H1 (cell line): ENCODE measurements around the gene KCNT1. TPM values are rescaled to one million over a fixed set of nuclear protein-coding genes. Genes with fewer than 3 reads are reported as not detected.

ENCODE experiments used
- CTCF ChIA-PET: fragments of 300-600 bp; sonication (Branson Sonifier 250); formaldehyde crosslinking; loops from one replicate; lab custom pipeline; 2021; ENCODE audit not compliant: partially characterized antibody; lab: Charles Lee
- POLR2A ChIA-PET: fragments of 300-600 bp; sonication (Branson Sonifier 250); formaldehyde crosslinking; loops from one replicate; lab custom pipeline; 2021; ENCODE audit warnings: inconsistent platforms; ENCODE audit not compliant: partially characterized antibody; lab: Charles Lee
- DNase-seq, 2 experiments: peaks; one replicate each; pipeline versions ENCODE4 v3.0.0 to v3.0.0-alpha.2; 2010 to 2022; ENCODE audit warnings: low spot score in 2 of 2, low read depth in 1 of 2, mixed read lengths in 1 of 2
- FAIRE-seq: peaks from 2 replicates; lab custom pipeline; 2011; peaks lifted over from hg19 to GRCh38; lab: Jason Lieb, UNC
- H2AFZ ChIP-seq: 2 replicates; pipeline ENCODE4 v1.8.1; 2012; ENCODE audit warnings: low read length, inconsistent platforms
- H2AK5ac ChIP-seq: 2 replicates; pipeline ENCODE4 v1.6.1; 2013; ENCODE audit warnings: low read depth, low read length
- H2BK120ac ChIP-seq: replicated peaks from 2 replicates; pipeline ENCODE3; 2013; ENCODE audit warnings: low read depth, low read length, inconsistent platforms
- H2BK12ac ChIP-seq: 2 replicates; pipeline ENCODE4 v1.6.1; 2013; ENCODE audit warnings: low read depth, low read length
- H2BK15ac ChIP-seq: 2 replicates; pipeline ENCODE4 v1.6.1; 2013; ENCODE audit warnings: low read length
- H2BK20ac ChIP-seq: 2 replicates; pipeline ENCODE4 v1.6.1; 2013; ENCODE audit warnings: low read length
- H2BK5ac ChIP-seq: 2 replicates; pipeline ENCODE4 v1.6.1; 2013; ENCODE audit warnings: low read depth, low read length
- H3K14ac ChIP-seq: 2 replicates; pipeline ENCODE4 v1.6.1; 2013; ENCODE audit warnings: inconsistent platforms; ENCODE audit not compliant: insufficient read length
- H3K18ac ChIP-seq: 2 replicates; pipeline ENCODE4 v1.6.1; 2013; ENCODE audit warnings: low read length; ENCODE audit errors: extremely low read depth
- H3K23ac ChIP-seq: 2 replicates; pipeline ENCODE4 v1.6.1; 2013; ENCODE audit warnings: inconsistent platforms; ENCODE audit not compliant: insufficient read length
- H3K23me2 ChIP-seq: 2 replicates; pipeline ENCODE4 v1.6.1; 2013; ENCODE audit warnings: low read depth, low read length
- H3K27ac ChIP-seq: 2 replicates; pipeline ENCODE4 v1.6.1; 2011; ENCODE audit warnings: low read depth, low read length, inconsistent platforms
- H3K27me3 ChIP-seq, 4 experiments: replicated peaks in 1 of 4; 1 replicate in 1 of 4; 2 replicates in 3 of 4; pipeline versions ENCODE4 v1.6.1 to v1.8.1; 2011 to 2013; ENCODE audit warnings: low read length in 3 of 4, mild to moderate bottlenecking in 3 of 4, inconsistent platforms in 2 of 4, mixed read lengths in 2 of 4, moderate library complexity in 1 of 4; ENCODE audit not compliant: control insufficient read depth in 3 of 4, insufficient read depth in 3 of 4; ENCODE audit errors: extremely low read depth in 1 of 4
- H3K36me3 ChIP-seq, 4 experiments: 2 replicates each; pipeline versions ENCODE4 v1.6.1 to v1.8.1; 2011 to 2013; ENCODE audit warnings: mild to moderate bottlenecking in 4 of 4, low read length in 3 of 4, moderate library complexity in 2 of 4, control low read depth in 1 of 4, inconsistent platforms in 1 of 4; ENCODE audit not compliant: insufficient read depth in 4 of 4, control insufficient read depth in 2 of 4
- H3K4ac ChIP-seq: replicated peaks from 2 replicates; pipeline ENCODE3; 2013; ENCODE audit warnings: low read length, low read depth, mixed read lengths, inconsistent platforms; ENCODE audit not compliant: insufficient read length
- H3K4me1 ChIP-seq, 4 experiments: replicated peaks in 1 of 4; 1 replicate in 1 of 4; 2 replicates in 3 of 4; pipeline versions ENCODE4 v1.6.1 to v1.8.1; 2011 to 2013; ENCODE audit warnings: low read length in 3 of 4, inconsistent platforms in 2 of 4, mixed read lengths in 1 of 4; ENCODE audit not compliant: insufficient read depth in 4 of 4, control insufficient read depth in 3 of 4
- H3K4me2 ChIP-seq, 2 experiments: 2 replicates each; pipeline versions ENCODE4 v1.6.1 to v1.8.1; 2011 to 2013; ENCODE audit warnings: low read depth in 2 of 2, low read length in 2 of 2, control low read depth in 1 of 2, inconsistent platforms in 1 of 2, mild to moderate bottlenecking in 1 of 2; ENCODE audit not compliant: insufficient read depth in 1 of 2
- H3K4me3 ChIP-seq, 4 experiments: fragments of 200-600, 300-600 bp in 1 of 4; sonication (generic), shearing (Covaris generic), sonication (Bioruptor Twin) in 1 of 4; 2 replicates each; pipeline versions ENCODE4 v1.5.1 to v1.8.1; 2011 to 2016; ENCODE audit warnings: low read length in 4 of 4, low read depth in 3 of 4, control low read depth in 2 of 4, inconsistent platforms in 2 of 4, mild to moderate bottlenecking in 2 of 4, mixed read lengths in 1 of 4, moderate library complexity in 1 of 4; ENCODE audit not compliant: insufficient read depth in 2 of 4; ENCODE audit errors: extremely low read depth in 1 of 4
- H3K56ac ChIP-seq: replicated peaks from 2 replicates; pipeline ENCODE3; 2013; ENCODE audit warnings: low read depth, mild to moderate bottlenecking, mixed read lengths, low read length, inconsistent platforms; ENCODE audit not compliant: insufficient read length
- H3K79me1 ChIP-seq: 2 replicates; pipeline ENCODE4 v1.6.1; 2013; ENCODE audit warnings: low read depth, low read length, control low read depth
- H3K79me2 ChIP-seq, 2 experiments: 2 replicates each; pipeline versions ENCODE4 v1.6.1 to v1.8.1; 2012 to 2013; ENCODE audit warnings: low read length in 2 of 2, mild to moderate bottlenecking in 2 of 2, inconsistent platforms in 1 of 2; ENCODE audit not compliant: insufficient read depth in 2 of 2, control insufficient read depth in 1 of 2
- H3K9ac ChIP-seq, 4 experiments: replicated peaks in 1 of 4; 1 replicate in 1 of 4; 2 replicates in 3 of 4; pipeline versions ENCODE4 v1.6.1 to v1.8.1; 2011 to 2013; ENCODE audit warnings: low read depth in 3 of 4, low read length in 3 of 4, control low read depth in 2 of 4, mild to moderate bottlenecking in 2 of 4, moderate library complexity in 2 of 4, inconsistent platforms in 1 of 4; ENCODE audit errors: extremely low read depth in 1 of 4
- H3K9me3 ChIP-seq, 2 experiments: 2 replicates each; pipeline versions ENCODE4 v1.6.1 to v1.8.1; 2012 to 2013; ENCODE audit warnings: mild to moderate bottlenecking in 2 of 2, moderate library complexity in 2 of 2, control low read depth in 1 of 2, inconsistent platforms in 1 of 2, low read depth in 1 of 2, low read length in 1 of 2, mixed read lengths in 1 of 2; ENCODE audit not compliant: insufficient read depth in 2 of 2
- H4K20me1 ChIP-seq, 2 experiments: replicated peaks in 1 of 2; 2 replicates each; pipeline versions ENCODE3 to v1.8.1; 2011 to 2013; ENCODE audit warnings: inconsistent platforms in 2 of 2, low read length in 2 of 2, mild to moderate bottlenecking in 1 of 2; ENCODE audit not compliant: insufficient read depth in 2 of 2, control insufficient read depth in 1 of 2
- H4K5ac ChIP-seq: 2 replicates; pipeline ENCODE4 v1.6.1; 2013; ENCODE audit warnings: low read length, low read depth, mixed read lengths, inconsistent platforms; ENCODE audit not compliant: insufficient read length
- H4K8ac ChIP-seq: 2 replicates; pipeline ENCODE4 v1.8.0; 2013; ENCODE audit warnings: mild to moderate bottlenecking, moderate library complexity, low read length, inconsistent platforms; ENCODE audit not compliant: insufficient read depth; ENCODE audit errors: extremely low read depth
- H4K91ac ChIP-seq: replicated peaks from 2 replicates; pipeline ENCODE3; 2013; ENCODE audit warnings: low read length, mixed read lengths, inconsistent platforms; ENCODE audit not compliant: insufficient read length
- BRCA1 ChIP-seq: IDR thresholded peaks from 2 replicates; pipeline ENCODE4 v1.6.1; 2012; ENCODE audit warnings: low read depth, low read length, improper control_type of control experiment
- CBX5 ChIP-seq: fragments of 300-800, 300-1000 bp; sonication (generic); IDR thresholded peaks from 2 replicates; pipeline ENCODE4 v1.7.1; 2016; ENCODE audit warnings: antibody characterized with exemption, low read length, low read depth
- CHD2 ChIP-seq: IDR thresholded peaks from 2 replicates; pipeline ENCODE4 v1.6.1; 2012; ENCODE audit warnings: low read length, improper control_type of control experiment
- EZH2 ChIP-seq: fragments of 200-600 bp; sonication (generic); IDR thresholded peaks from 2 replicates; pipeline ENCODE4 v1.7.1; 2012; ENCODE audit warnings: low read depth, mild to moderate bottlenecking, moderate library complexity, low read length, inconsistent platforms; ENCODE audit not compliant: severe bottlenecking
- GABPA ChIP-seq: IDR thresholded peaks from 2 replicates; pipeline ENCODE4 v1.6.1; 2011; ENCODE audit warnings: mild to moderate bottlenecking, low read length, moderate library complexity, borderline replicate concordance; ENCODE audit not compliant: insufficient read depth
- GTF2F1 ChIP-seq: IDR thresholded peaks from 2 replicates; pipeline ENCODE4 v1.6.1; 2012; ENCODE audit warnings: low read depth, low read length, improper control_type of control experiment, borderline replicate concordance
- NRF1 ChIP-seq: IDR thresholded peaks from 2 replicates; pipeline ENCODE4 v1.6.1; 2011; ENCODE audit warnings: mild to moderate bottlenecking, low read depth, low read length, improper control_type of control experiment
- POLR2AphosphoS5 ChIP-seq: IDR thresholded peaks from 2 replicates; pipeline ENCODE4 v1.6.1; 2011; ENCODE audit warnings: low read depth, low read length
- RNF2 ChIP-seq: fragments of 200-900, 300-1000 bp; sonication (generic); IDR thresholded peaks from 2 replicates; pipeline ENCODE4 v1.7.1; 2016; ENCODE audit warnings: borderline replicate concordance, low read depth, mild to moderate bottlenecking, antibody characterized with exemption, low read length; ENCODE audit not compliant: poor library complexity, severe bottlenecking; ENCODE audit errors: missing control alignments
- SIX5 ChIP-seq: IDR thresholded peaks from 2 replicates; pipeline ENCODE4 v1.6.1; 2011; ENCODE audit warnings: mild to moderate bottlenecking, low read depth, low read length
- SP2 ChIP-seq: IDR thresholded peaks from 2 replicates; pipeline ENCODE4 v1.6.1; 2012; ENCODE audit warnings: mild to moderate bottlenecking, low read length, inconsistent platforms
- TAF7 ChIP-seq: optimal IDR thresholded peaks from 2 replicates; pipeline ENCODE3; 2011; ENCODE audit warnings: low read depth, mild to moderate bottlenecking, inconsistent platforms, low read length, moderate library complexity, borderline replicate concordance
- TCF12 ChIP-seq: IDR thresholded peaks from 2 replicates; pipeline ENCODE4 v1.6.1; 2011; ENCODE audit warnings: low read depth, mild to moderate bottlenecking, low read length
- WGBS, 2 experiments: shearing (Covaris generic) in 1 of 2; methylation state at CpG; one replicate each; pipeline versions ENCODE4 v1.1.6 to v1.1.7; 2013 to 2015; ENCODE audit warnings: low lambda C conversion rate in 2 of 2, mixed read lengths in 2 of 2, inconsistent platforms in 1 of 2, low coverage in 1 of 2, missing lambda C conversion rate in 1 of 2; ENCODE audit not compliant: insufficient replicate concordance in 2 of 2, insufficient coverage in 1 of 2, insufficient read length in 1 of 2; ENCODE audit errors: extremely low coverage in 1 of 2, missing lambda C conversion rate in 1 of 2; 5-methylcytosine and 5-hydroxymethylcytosine counted together
- polyA plus RNA-seq, 7 experiments: library from polyadenylated mRNA; depleted of rRNA in 3 of 7; stranded (reverse) in 5 of 7; unstranded in 2 of 7; fragments of >200 nt in 5 of 7; fragments of 200-250 nt in 2 of 7; gene quantifications; 1 replicate in 5 of 7; 2 replicates in 1 of 7; 4 replicates in 1 of 7; pipeline versions ENCODE4 v1.2.1 to v1.2.3, GENCODE V29; 2011 to 2013; ENCODE audit warnings: missing spikeins in 2 of 7, mixed read lengths in 2 of 7
- total RNA-seq: library from RNA; stranded (reverse); fragmentation: NEBNext Ultra II Directional; extraction: Animal tissue kit (Norgen Biotek cat#: 25700); gene quantifications from 2 replicates; pipeline ENCODE4 v1.2.1, GENCODE V29; 2021

KCNT1 gene
- total and polyA plus RNA-seq, 2 of the 8 experiments (the other 6 are each of a cell fraction or from before 2014, with no cell fraction given), result 0.13 to 0.20 TPM

DNA sequence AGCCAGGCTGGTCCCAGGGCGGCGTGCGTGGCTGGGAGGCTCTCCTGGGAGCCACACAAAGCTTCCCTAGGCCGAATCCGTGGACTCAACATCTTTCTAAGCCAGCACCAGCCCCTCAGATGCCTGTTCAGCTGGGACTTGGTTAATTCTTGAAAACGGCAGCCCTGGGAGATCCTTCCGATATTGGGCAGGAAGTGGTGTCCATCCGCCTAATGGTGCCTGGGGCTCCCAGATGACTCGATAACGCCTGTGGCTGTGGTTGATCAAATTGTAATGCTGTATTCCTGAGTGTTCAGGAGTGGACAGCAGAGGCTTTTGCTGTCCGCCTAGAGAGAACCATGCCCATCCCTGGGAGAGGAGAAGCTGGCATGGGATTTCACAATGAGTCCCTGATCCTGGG is 14.1 kb downstream of the KCNT1 start:
- Histone ChIP-seq H3K56ac (no peak overlapping the region), H4K91ac (no peak overlapping the region), H2BK120ac (no peak overlapping the region), H3K4me2 (no peak overlapping the region), H3K23ac (no peak overlapping the region), H3K27me3 (peaks cover 0 to 25% (median 21%) of the 10 kb centered on the region in 4 experiments; a peak in 6 of 7 replicates), H3K4ac (no peak overlapping the region), H3K4me3 (no peak overlapping the region), H4K20me1 (peaks cover 4 to 10% of the 10 kb centered on the region in 2 experiments), H3K18ac (no peak overlapping the region), H2BK20ac (no peak overlapping the region), H3K9ac (no peak overlapping the region), H2AFZ (no peak overlapping the region), H2BK5ac (no peak overlapping the region), H3K4me1 (peaks cover 0 to 3% (median 1%) of the 10 kb centered on the region in 4 experiments; a peak in 2 of 7 replicates), H3K36me3 (no peaks in the 10 kb centered on the region), H4K8ac (no peak overlapping the region), H3K23me2 (no peaks in the 10 kb centered on the region), H3K79me1 (no peaks in the 10 kb centered on the region), H4K5ac (no peak overlapping the region), H2BK15ac (no peak overlapping the region), H3K9me3 (no peaks in the 10 kb centered on the region), H2BK12ac (no peak overlapping the region), H3K79me2 (no peaks in the 10 kb centered on the region), H3K27ac (no peak overlapping the region), H2AK5ac (no peak overlapping the region), H3K14ac (no peak overlapping the region)
- DNase-seq, result no peak
- TF ChIP-seq TAF7 (no peak), TCF12 (no peak), POLR2AphosphoS5 (no peak), GTF2F1 (no peak), NRF1 (no peak), GABPA (no peak), BRCA1 (no peak), SP2 (no peak), EZH2 (no peak), CHD2 (no peak), CBX5 (no peak), RNF2 (no peak), SIX5 (no peak)
- POLR2A ChIA-PET, result interaction anchor here (1.7 kb wide), 1 partner anchor 12 kb away, joined by 7 read pairs; no protein-coding TSS in a partner anchor
- WGBS, 2 experiments, result 85% methylated on average over 11 of the region's 11 CpGs; no CpG with 5 or more reads in 1 of the 2 experiments
- CTCF ChIA-PET, result interaction anchor here (0.7 to 2.0 kb wide), 4 partner anchors 14 to 115 kb away, joined by 3 to 8 read pairs (median 4); no protein-coding TSS in a partner anchor
- no peak for FAIRE-seq
